Neural crest cell (in vitro differentiated cells): ENCODE results near the gene SLF2. TPM values are rescaled to one million over a fixed set of nuclear protein-coding genes. Genes with fewer than 3 reads are reported as not detected.
A peak's percentile ranks its signal among the peaks of the same experiment; 100 is the strongest.

ENCODE experiments used
- DNase-seq: peaks from one replicate; pipeline ENCODE4 v3.0.0; 2021; ENCODE audit warnings: low read depth, mixed read lengths, low spot score
- H3K27ac Mint-ChIP-seq: one replicate; pipeline ENCODE4 v1.8.0; 2021; ENCODE audit warnings: mild to moderate bottlenecking, mixed read lengths; ENCODE audit not compliant: unreplicated experiment
- H3K27me3 Mint-ChIP-seq: 2 replicates; pipeline ENCODE4 v1.8.0; 2021; ENCODE audit warnings: low read depth, mild to moderate bottlenecking, mixed read lengths
- H3K36me3 Mint-ChIP-seq: 2 replicates; pipeline ENCODE4 v1.8.0; 2021; ENCODE audit warnings: low read depth, mild to moderate bottlenecking, mixed read lengths
- H3K4me1 Mint-ChIP-seq: 2 replicates; pipeline ENCODE4 v1.8.0; 2021; ENCODE audit warnings: mixed read lengths
- H3K4me3 Mint-ChIP-seq: one replicate; pipeline ENCODE4 v1.8.0; 2021; ENCODE audit warnings: mild to moderate bottlenecking, mixed read lengths
- H3K9me3 Mint-ChIP-seq: 2 replicates; pipeline ENCODE4 v1.8.0; 2021; ENCODE audit warnings: mixed read lengths
- CTCF ChIP-seq: fragments of 200-600 bp; sonication (generic); conservative IDR thresholded peaks from 2 replicates; pipeline ENCODE4 v1.5.0; 2021; ENCODE audit warnings: antibody characterized with exemption, mild to moderate bottlenecking
- total RNA-seq: library from RNA; stranded (reverse); gene quantifications from 2 replicates; pipeline ENCODE4 v1.2.1, GENCODE V29; 2021

The SLF2 gene
- total RNA-seq, 1 donor from 2014 or later = 39.6 TPM

- H3K4me1 Mint-ChIP-seq = peaks cover 21% of the 10 kb centered on the region
- no peak for TF ChIP-seq CTCF
- peak overlapping the region; percentile 27 for H3K4me3 Mint-ChIP-seq
- H3K27me3 Mint-ChIP-seq = peaks cover 2% of the 10 kb centered on the region
- H3K36me3 Mint-ChIP-seq = no peaks in the 10 kb centered on the region
- H3K9me3 Mint-ChIP-seq = no peaks in the 10 kb centered on the region
- no peak overlapping the region for H3K27ac Mint-ChIP-seq
- DNase-seq = no peak
These were observed 93.3 kb downstream of the SLF2 start for GRCh38 chr10:101005869-101006567.

- H3K27me3 Mint-ChIP-seq = no peaks in the 10 kb centered on the region
- no peak for DNase-seq
- no peaks in the 10 kb centered on the region for H3K36me3 Mint-ChIP-seq
- H3K4me1 Mint-ChIP-seq = peaks cover 14% of the 10 kb centered on the region
- H3K9me3 Mint-ChIP-seq = no peaks in the 10 kb centered on the region
- no peak overlapping the region for H3K27ac Mint-ChIP-seq
- H3K4me3 Mint-ChIP-seq = no peak overlapping the region
- TF ChIP-seq CTCF = no peak
These were observed 93.9 kb downstream of the SLF2 start for GRCh38 chr10:101006593-101007098.

- H3K4me3 Mint-ChIP-seq = no peak overlapping the region
- H3K36me3 Mint-ChIP-seq = no peaks in the 10 kb centered on the region
- no peak overlapping the region for H3K27ac Mint-ChIP-seq
- DNase-seq = no peak
- H3K27me3 Mint-ChIP-seq = no peaks in the 10 kb centered on the region
- peaks cover 14% of the 10 kb centered on the region for H3K4me1 Mint-ChIP-seq
- no peaks in the 10 kb centered on the region for H3K9me3 Mint-ChIP-seq
- TF ChIP-seq CTCF = no peak
These were observed 94.4 kb downstream of the SLF2 start for GRCh38 chr10:101007099-101007711.

GRCh38 chr10:101007915-101008822 is 95.4 kb downstream of the SLF2 start:
- TF ChIP-seq CTCF = no peak
- peaks cover 21% of the 10 kb centered on the region for H3K4me1 Mint-ChIP-seq
- H3K36me3 Mint-ChIP-seq = no peaks in the 10 kb centered on the region
- no peak for DNase-seq
- H3K9me3 Mint-ChIP-seq = no peaks in the 10 kb centered on the region
- peaks cover 5% of the 10 kb centered on the region for H3K27me3 Mint-ChIP-seq
- peak overlapping the region; percentile 88 for H3K27ac Mint-ChIP-seq
- H3K4me3 Mint-ChIP-seq = peak overlapping the region; percentile 68

GRCh38 chr10:101008823-101009423 is 96.2 kb downstream of the SLF2 start:
- H3K4me1 Mint-ChIP-seq = peaks cover 24% of the 10 kb centered on the region

More at GRCh38 chr10:101008823-101009423, 96.2 kb downstream of the SLF2 start:
- no peak for TF ChIP-seq CTCF
- no peak for DNase-seq
- H3K27ac Mint-ChIP-seq = peak overlapping the region; percentile 88
- H3K36me3 Mint-ChIP-seq = no peaks in the 10 kb centered on the region
- H3K4me3 Mint-ChIP-seq = peak overlapping the region; percentile 34
- H3K9me3 Mint-ChIP-seq = no peaks in the 10 kb centered on the region
- peaks cover 7% of the 10 kb centered on the region for H3K27me3 Mint-ChIP-seq
